NCI-H226 (cell line): ENCODE data around the gene EPGN.

ENCODE experiments used
- DNase-seq: peaks from one replicate; pipeline ENCODE4 v3.0.0-alpha.2; 2015

EPGN gene, protein sequence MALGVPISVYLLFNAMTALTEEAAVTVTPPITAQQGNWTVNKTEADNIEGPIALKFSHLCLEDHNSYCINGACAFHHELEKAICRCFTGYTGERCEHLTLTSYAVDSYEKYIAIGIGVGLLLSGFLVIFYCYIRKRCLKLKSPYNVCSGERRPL

DNA sequence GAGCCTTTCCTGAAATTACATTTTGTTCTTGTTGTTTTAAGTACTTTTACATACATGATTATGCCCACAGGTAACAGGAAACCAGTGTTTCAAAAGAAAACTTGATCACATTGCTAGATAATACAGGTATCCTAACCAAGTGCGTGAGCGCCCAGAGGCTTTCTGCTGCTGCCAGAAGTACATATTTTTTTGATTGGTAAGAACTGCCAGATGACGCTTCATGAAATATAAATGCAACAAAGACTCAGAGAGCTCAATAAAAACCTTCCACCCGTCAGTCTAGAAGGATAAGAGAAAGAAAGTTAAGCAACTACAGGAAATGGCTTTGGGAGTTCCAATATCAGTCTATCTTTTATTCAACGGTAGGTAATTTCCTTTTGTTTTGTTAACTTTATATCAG lies at the start of gene EPGN:
Gene EPGN, plus strand, starts transcription at position 256 of the 400 bp plus-strand sequence. Its CDS starts 64 bp downstream, at position 320.
- DNase-seq: peak; percentile 77

DNA sequence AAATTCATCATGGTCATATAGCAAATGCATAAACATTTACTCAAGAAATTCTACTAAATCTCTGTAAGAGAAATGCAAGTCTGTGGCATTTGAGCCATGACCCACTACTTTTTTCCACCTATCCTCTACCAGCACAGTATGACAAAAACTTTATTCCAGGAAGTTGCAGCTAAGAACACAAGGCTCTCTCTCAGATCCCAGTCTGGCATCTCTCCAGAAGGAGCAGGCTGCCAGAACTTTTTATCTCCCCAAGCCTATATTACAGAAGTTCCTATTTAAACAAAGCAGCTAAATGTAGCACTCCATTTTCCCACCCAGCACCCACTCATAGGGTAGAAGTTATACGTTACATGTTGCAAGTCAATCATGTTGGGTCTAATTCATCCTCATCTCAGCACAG lies 49.3 kb upstream of the EPGN start:
- DNase-seq: peak; percentile 68

DNA sequence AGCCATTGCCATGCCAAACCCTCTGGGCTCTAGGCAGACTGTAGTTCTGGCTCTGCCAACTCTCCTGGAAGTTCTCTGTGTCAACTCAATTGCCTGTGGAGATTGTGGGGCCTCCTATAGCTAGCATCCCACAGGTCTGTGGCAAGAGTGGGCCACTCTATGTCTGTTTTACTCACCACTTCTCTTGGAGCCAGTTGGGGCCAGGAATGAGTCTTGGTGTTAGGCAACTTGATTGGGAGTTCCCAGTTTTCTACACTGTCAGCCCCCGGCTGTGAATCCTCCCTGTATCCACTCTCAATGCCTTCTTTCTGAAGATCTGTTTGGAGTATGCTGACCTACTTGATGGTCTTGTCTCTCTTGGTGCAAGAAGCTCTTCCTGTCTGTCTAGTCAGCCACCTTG lies 48.2 kb upstream of the EPGN start:
- DNase-seq: no peak

DNA sequence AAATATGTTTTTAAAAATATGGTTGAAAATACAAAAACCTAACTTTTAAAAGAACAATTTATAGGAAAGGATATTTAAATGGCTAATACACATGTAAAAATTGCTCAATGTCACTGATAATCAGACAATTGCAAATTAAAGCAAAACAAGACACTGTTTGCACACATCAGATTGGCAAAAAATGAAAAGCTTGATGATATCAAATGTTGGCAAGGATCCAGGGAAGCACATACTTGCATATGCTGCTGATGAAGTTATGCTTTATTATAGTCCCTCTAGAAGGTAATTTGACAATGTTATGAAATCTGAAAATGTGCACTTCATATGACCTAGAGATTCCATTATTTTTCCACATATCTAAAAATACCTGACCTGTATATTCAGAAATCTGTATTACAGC lies 45.7 kb upstream of the EPGN start:
- DNase-seq: no peak

DNA sequence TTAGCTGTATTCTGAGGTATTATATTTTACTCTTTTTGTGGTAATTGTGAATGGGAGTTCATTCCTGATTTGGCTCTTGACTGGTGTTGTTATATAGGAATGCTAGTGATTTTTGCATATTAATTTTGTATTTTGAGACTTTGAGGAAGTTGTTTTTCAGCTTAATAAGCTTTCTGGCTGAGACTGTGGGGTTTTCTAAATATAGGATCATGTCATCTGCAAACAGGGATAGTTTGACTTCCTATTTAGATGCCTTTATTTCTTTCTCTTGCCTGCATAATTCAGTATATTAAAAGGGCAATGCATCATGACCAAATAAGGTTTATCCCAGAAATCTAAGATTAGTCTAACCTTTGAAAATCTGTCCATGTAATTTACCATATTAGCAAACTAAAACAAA lies 44.7 kb upstream of the EPGN start:
- no peak for DNase-seq

DNA sequence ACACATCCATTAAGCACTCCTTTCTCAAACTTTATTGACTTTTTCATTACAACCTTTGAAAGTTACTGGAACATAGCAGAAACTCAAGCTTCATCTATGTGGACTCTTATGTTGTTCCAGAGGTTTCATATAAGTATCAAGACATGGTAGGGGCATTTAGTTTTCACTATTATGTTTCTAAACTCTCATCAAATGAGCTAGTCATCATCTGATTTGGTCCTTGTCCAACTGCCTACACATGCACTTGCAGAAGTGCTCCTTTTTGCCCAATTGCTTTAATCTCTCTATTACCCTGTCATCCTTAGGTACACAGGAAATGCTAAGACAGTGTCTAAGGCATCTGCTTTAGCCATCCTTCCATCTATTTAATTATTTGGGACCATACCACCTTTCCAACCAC lies 42.2 kb upstream of the EPGN start:
- DNase-seq: no peak

DNA sequence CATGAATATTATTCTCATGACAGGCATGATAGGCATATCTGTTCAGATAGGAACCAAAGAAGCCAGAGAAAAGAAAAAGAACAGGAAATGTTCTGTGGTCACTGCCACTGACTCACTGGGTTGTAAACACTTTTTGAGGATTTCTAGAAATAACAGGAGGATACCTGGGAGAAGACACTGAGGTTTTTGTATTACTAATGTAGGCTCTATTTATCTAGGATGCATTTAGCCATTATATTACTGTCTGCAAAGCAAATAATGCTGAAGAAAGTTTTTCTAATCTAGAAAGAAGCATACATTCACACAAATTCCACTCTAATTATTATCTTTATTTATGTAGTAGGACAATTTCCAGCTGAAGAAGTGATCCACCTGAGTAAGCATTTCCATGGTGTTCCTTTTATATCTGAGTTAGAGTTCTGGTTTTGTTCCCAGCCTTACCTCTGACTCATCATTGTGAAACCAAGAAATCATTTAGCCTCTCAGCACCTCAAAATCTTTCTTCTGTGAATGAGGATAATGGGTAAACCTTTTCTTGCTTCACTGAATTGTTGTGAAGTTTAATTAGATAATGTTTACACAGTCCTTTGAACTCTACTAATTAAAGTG lies 40.2 kb upstream of the EPGN start:
- peak; percentile 79 for DNase-seq

DNA sequence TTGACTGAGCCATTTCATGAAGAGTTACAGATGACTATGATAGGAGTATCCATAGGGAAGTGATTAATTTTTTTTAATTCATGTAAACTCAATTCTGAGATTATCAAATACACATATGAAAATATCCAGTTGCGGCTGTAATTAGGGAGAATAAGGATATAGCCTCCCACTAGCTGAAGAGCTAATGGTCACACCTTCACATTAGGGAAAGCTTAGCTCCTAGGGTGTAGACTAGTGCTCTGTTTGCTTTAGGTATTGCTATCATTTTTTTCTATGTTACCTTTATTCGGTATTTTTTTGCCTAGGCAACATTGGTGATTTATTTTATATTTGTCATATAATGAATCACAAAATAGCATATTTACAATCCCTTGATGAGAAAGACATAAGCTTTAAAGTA lies 39.6 kb upstream of the EPGN start:
- DNase-seq: no peak

DNA sequence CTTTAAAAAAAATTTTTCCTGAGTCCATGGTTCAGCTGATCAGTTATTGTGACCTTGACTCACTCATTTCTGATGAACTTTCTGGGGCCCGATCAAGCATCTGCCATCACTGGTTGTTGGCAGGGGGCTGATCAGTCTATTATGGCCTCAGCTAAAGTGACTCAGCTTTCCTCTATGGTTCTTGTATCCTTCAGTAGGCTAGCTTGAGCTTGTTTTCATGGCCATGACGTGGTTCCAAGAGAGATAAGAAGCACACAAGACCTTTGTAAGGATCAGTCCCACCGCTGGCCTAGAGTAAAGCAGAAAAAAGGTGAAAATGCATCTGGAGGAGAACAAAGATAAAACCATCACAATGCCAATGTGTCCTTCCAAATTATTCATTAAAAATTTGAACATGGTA lies 29.8 kb upstream of the EPGN start:
- DNase-seq: no peak

DNA sequence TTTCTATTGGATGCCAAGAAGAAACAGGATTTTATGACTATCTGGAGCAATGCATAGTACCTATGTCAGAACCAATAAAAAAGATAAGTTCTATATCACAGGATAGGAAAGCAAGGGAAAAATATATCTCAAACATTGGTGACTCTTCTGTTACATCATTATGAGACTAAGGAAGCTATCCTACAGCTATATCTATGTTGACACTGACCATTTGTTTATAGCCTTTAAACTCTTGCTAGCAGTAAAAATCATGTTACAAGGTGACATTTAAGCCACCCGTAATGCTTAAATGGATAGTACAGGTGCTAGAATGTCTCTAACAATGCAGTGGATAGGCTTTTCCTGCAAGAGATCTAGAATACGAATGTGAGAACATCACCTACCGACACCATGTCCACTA lies 28.6 kb upstream of the EPGN start:
- no peak for DNase-seq

DNA sequence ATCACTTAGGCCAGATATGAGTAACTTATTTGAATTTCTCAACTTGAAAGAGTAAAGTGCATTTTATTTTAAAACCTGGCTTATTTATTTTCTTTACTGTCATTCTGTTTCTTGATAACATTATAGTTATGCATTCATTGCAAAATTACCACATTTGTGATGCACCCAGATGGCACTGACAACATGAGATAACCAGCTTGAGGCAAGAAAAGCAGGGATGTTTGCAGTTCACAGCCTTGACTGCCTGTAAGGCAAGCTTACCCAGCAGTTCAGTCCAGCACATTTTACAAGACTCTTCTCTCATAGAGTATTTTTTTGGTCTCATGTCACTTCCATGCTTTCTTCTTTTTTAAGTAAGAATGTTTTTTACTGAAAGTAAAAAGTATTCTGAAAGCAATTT lies 25.3 kb upstream of the EPGN start:
- DNase-seq: no peak

DNA sequence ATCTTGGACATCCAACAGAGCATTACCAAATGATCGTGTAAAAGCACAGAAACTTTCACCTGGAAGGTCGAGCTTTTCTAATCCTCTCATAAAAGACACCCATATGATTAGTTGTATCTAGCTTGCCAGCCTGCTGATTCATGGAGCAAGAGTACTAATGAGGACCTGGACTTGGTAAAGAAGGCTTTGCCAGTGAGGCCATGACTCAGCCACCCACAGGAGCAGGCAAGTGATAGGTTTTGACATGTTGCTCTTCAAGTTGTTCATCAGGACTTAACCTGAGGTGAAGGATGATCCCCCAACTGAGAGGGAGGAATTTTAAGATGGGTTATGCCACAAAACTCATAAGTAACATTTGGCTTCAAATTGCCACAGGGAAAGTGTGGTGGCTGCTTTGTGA lies 24.7 kb upstream of the EPGN start:
- DNase-seq: peak; percentile 80

DNA sequence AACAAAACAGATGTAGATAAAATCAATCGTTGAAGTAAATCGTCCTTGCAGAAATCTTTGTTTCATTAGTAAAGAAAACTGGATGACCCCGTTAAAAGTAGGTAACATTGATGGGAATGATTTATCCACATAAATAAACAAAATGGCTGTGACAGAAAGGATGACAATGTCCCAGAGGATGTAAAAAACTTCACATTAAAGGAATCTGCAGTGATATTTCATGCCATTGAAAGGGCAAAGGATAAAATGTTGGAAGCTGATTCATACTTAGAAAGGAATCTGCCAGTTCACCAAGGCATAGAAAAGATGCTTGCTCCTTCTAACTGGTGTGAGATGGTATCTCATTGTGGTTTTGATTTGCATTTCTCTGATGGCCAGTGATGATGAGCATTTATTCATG lies 24.2 kb upstream of the EPGN start:
- peak; percentile 61 for DNase-seq

DNA sequence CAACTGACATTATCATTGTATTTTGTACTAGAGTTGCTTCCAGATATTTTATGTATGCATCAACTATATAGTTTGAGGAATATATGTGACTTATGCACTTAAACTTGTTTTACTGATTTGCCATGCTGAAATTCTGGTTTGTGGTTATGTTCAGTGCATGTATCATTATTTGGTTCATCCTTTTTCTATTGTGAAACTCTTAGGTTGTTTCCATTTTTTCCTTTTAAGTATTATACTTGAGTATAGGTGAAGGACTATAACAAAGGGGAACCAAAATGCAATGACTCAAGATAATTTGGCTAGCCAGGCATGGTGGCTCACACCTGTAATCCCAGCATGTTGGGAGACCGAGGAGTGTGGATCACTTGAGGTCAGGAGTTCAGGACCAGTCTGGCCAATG lies 21.1 kb upstream of the EPGN start:
- no peak for DNase-seq

DNA sequence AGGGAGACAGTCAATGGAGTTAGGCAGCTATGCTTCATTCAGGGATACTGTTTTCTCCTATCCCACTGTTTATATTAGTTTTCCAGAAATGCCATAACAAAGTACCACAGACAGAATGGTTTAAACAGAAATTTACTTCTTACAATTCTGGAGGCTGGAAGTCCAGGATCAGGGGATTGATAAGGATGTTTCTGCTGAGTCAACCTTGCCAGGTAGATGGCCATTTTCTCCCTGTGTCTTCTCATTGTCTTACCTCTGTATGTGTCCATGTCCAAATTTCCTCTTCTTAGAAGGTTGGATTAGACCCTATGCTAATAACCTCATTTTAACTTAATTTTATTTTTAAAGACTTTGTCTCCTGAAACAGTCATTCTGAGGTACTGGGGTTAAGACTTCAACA lies 20.5 kb upstream of the EPGN start:
- no peak for DNase-seq

DNA sequence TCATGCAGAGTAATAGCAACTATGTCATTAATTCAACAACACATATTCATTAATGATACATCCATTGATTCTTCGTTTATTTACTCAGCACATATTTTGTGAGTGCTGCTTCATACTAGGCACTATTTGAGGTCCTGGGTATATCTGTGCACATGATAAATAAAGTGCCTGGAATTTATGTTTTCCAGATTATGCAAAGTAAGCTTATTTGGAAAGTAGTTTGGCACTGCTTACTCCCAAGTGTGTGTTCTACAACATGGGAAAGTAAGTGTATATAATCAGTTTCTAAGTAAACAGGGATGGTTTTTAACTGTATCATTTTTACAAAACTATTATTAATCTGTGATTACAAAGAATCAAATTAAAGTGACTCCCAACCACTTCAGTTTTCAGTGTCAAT lies 16.8 kb upstream of the EPGN start:
- no peak for DNase-seq

DNA sequence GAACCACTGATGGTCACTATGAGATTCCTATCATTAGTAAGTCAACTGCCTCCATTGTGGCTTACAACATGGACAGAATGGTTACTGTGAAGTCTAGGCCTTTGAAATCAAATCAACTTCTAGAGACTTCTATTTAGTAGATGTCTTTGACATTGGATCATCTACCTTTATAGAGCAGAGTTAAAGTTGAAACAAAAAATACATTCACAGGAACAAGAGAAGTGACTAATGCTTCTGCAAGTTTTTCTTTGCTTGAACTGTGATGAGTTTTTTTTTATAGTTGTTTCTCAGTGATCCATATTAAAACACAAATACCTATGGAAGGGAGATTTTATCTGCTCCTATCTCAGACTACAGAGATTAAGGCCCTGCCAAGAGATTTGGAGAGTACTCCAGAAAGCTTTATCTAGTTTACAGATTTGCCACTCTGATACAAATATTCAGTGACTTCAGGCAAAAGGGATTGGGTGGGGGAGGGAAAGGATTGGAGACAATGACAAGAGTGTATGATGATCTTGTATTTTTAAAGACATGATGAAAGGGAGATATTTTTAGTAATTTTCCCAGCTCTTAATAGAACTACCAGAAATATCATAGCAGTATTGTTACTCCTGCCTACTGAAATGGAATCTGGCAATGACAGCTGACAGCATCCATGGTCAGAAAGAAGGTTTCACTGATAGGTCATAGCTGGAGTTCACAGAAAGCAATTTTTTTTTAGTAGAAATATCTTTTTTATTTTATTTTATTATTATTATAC lies 16.0 kb upstream of the EPGN start:
- no peak for DNase-seq

DNA sequence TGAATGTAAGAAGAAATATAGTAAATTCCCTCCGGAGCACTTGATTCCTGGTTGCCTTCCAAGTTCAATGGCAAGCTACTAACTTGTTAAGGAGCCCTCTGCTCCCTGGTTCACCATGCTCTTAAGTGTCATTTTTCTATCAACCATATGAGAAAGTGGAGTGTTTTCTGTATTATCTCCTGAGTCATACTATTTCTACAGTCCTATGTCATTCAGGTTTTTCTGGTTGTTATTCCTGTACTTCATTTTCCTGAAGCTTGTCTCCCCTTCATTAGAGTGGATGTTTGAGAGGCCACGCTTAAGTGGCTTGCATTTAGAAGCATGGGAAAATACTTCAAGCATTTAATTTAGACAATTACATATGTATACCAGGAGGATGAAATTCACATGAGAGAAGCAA lies 14.7 kb upstream of the EPGN start:
- DNase-seq: no peak

DNA sequence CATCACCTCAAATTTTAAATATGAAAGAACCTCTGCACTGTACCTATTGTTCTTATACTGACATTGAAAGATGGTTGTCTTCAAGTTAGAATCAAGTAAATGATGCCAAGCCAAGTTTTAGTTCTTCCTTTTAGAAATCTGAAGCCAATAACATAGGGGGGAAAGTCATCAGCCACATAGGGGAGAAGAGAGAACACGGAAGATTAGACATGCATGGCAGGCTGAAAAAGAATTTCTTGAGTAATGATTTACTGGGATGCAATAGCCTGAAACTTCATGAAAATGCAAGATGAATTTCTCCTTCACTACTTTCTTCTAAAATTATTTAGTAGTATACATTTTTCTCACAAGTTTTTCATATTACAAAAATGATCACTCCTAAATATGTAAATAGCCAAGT lies 13.6 kb upstream of the EPGN start:
- DNase-seq: no peak

DNA sequence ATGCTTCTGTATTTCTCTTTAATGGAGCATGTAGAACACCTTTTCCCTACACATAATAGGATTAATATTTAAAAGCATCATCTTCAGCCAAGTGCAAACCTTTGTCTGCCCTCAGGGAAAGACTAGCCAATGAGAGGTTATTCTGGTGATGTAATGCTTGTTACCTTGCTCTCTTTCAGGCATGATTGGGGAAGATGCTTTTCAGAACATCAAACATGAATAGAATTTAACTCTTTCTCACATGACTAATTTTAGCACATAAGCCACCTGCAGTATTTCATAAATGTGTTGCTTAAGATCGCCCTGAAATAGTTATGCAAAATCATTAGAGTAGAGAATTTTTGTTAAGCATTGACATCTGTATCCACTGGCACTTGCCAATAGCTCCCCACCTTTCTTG lies 10.7 kb upstream of the EPGN start:
- DNase-seq: no peak

DNA sequence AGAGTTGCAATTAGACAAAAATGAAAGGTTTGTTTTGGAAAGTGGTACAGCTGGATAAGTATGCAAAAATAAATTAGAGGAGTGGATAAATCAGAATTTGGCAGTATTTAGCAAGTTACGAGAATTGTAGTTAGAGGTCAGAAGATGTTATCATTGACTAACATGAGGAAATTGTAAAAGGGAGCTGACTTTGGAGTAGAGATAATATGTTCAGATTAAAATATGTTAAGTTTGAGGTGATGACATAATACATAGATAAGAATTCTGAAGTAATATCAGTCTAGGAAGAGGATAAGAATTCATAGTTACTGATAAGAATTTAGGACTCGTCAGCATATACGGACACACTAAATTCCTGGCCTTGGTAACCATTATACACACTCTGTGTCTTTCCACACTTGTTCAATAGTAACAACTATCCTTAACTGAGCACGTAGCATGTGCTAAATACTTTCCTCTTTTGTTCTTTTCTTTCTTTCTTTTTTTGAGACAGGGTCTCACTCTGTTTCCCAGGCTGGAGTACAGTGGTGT lies 4.1 kb upstream of the EPGN start:
- DNase-seq: peak; percentile 57

DNA sequence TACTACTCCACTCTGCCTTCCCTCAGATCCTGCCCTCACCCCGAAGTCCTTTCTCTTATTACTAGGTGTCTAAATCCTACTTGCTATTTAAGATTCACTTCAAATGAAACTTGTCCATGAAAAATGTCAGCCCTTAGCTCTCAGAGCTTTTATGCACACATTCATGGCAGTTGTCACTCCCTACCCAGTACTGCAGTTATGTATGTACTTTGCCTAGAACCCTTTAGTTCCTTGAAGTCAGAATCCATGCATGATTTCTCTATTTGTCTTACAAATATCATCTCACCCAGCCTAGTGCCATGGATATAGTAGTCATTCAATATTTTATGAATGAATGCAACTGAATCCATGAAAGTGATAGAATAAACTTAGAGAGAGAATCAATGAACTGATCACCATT lies 3.3 kb upstream of the EPGN start:
- DNase-seq: no peak

DNA sequence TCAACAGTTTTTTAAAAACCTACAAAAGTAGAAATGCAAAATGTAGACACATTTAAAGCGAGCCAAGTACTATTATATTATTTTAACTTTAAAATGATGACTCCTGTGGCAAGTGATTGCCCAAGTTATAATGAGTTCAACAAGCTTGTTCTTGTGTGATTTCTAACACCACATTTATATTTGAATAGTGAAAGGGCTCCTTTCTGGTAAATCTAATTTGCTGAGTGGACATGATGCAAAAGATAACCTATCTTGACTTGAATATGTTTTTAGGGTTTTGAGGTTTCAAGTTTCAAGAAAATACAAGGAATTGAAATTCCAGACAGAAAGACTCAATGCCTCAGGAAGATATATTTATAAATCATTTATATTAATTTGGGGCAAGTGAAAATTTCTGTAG lies 1.1 kb upstream of the EPGN start:
- DNase-seq: no peak

DNA sequence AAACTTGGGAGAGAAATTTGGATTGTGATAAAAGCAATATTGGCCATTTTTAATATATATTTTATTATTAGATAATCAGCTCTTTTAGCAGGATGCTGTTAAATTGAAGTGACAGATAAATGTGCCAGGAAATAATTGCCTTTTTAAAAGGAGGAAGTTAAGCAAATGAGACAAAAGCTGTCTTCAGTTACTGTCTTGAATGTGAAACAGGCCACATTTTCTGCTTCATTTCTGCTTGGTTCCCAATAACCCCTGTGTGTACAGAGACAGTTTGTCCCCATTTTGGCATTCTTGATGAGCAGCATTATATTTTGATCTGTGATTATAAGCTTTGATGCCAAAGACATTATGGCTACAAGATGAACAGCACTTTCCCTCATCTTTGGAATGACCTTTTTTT lies 953 bp downstream of the EPGN start:
- DNase-seq: no peak
